KMS-11 (cell line): ENCODE measurements around the gene PHF14.

Experiments
- H2AFZ ChIP-seq: fragments of 200-600 bp; sonication (generic); 2 replicates; pipeline ENCODE4 v1.6.1; 2016; ENCODE audit warnings: antibody characterized with exemption, mixed run types, low read depth
- H3K27ac ChIP-seq: fragments of 200-600 bp; sonication (generic); 2 replicates; pipeline ENCODE4 v1.6.1; 2016; ENCODE audit warnings: mild to moderate bottlenecking, mixed run types
- H3K27me3 ChIP-seq: fragments of 200-600 bp; sonication (generic); 2 replicates; pipeline ENCODE4 v1.6.1; 2017; ENCODE audit warnings: mild to moderate bottlenecking, low read depth, mixed run types, moderate library complexity; ENCODE audit not compliant: insufficient read depth
- H3K36me3 ChIP-seq: fragments of 200-600 bp; sonication (generic); 2 replicates; pipeline ENCODE4 v1.6.1; 2017; ENCODE audit warnings: mild to moderate bottlenecking, mixed run types; ENCODE audit not compliant: insufficient read depth
- H3K4me1 ChIP-seq: fragments of 200-600 bp; sonication (generic); 2 replicates; pipeline ENCODE4 v1.6.1; 2016; ENCODE audit warnings: mild to moderate bottlenecking, low read depth, mixed run types; ENCODE audit not compliant: poor library complexity, severe bottlenecking
- H3K4me2 ChIP-seq: fragments of 200-600 bp; sonication (generic); 2 replicates; pipeline ENCODE4 v1.7.0; 2016; ENCODE audit warnings: mild to moderate bottlenecking, mixed run types
- H3K4me3 ChIP-seq: fragments of 200-600 bp; sonication (generic); IDR thresholded peaks from 2 replicates; pipeline ENCODE4 v1.6.1; 2017; ENCODE audit warnings: low read depth, low read length, mixed read lengths; ENCODE audit not compliant: insufficient read depth
- H3K79me2 ChIP-seq: fragments of 200-600 bp; sonication (generic); 2 replicates; pipeline ENCODE4 v1.6.1; 2016; ENCODE audit warnings: low read depth, mixed run types; ENCODE audit not compliant: insufficient read depth
- H3K9ac ChIP-seq: fragments of 200-600 bp; sonication (generic); 2 replicates; pipeline ENCODE4 v1.6.1; 2016; ENCODE audit warnings: mild to moderate bottlenecking, mixed run types
- H4K20me1 ChIP-seq: fragments of 200-600 bp; sonication (generic); 2 replicates; pipeline ENCODE4 v1.6.1; 2016; ENCODE audit warnings: mild to moderate bottlenecking, mixed run types; ENCODE audit not compliant: insufficient read depth
- TF ChIP-seq, protein P1 (sequence below): fragments of 200-600 bp; sonication (generic); conservative IDR thresholded peaks from 2 replicates; pipeline ENCODE4 v1.6.1; 2017; ENCODE audit warnings: low read depth, mild to moderate bottlenecking, antibody characterized with exemption, low read length, moderate library complexity, mixed read lengths

The PHF14 gene

GRCh38 chr7:11005202-11005601 is 31.5 kb downstream of the PHF14 start:
- H3K27me3 ChIP-seq = no peaks in the 10 kb centered on the region
- no peak overlapping the region for H2AFZ ChIP-seq
- no peak overlapping the region for H3K4me3 ChIP-seq
- H3K9ac ChIP-seq = no peak overlapping the region
- no peaks in the 10 kb centered on the region for H4K20me1 ChIP-seq
- no peak overlapping the region for H3K27ac ChIP-seq
- no peaks in the 10 kb centered on the region for H3K4me1 ChIP-seq
- peaks cover 4% of the 10 kb centered on the region; the same call in 1 of the 2 replicates for H3K79me2 ChIP-seq
- TF ChIP-seq, protein P1, sequence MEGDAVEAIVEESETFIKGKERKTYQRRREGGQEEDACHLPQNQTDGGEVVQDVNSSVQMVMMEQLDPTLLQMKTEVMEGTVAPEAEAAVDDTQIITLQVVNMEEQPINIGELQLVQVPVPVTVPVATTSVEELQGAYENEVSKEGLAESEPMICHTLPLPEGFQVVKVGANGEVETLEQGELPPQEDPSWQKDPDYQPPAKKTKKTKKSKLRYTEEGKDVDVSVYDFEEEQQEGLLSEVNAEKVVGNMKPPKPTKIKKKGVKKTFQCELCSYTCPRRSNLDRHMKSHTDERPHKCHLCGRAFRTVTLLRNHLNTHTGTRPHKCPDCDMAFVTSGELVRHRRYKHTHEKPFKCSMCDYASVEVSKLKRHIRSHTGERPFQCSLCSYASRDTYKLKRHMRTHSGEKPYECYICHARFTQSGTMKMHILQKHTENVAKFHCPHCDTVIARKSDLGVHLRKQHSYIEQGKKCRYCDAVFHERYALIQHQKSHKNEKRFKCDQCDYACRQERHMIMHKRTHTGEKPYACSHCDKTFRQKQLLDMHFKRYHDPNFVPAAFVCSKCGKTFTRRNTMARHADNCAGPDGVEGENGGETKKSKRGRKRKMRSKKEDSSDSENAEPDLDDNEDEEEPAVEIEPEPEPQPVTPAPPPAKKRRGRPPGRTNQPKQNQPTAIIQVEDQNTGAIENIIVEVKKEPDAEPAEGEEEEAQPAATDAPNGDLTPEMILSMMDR = no peak
- H3K36me3 ChIP-seq = no peaks in the 10 kb centered on the region; the same call in 1 of the 2 replicates
- no peak overlapping the region for H3K4me2 ChIP-seq

- Histone ChIP-seq H4K20me1 (no peaks in the 10 kb centered on the region), H2AFZ (no peak overlapping the region), H3K27ac (no peak overlapping the region), H3K4me2 (no peak overlapping the region), H3K9ac (no peak overlapping the region), H3K79me2 (peaks cover 4% of the 10 kb centered on the region; the same call in 1 of the 2 replicates), H3K4me3 (no peak overlapping the region), H3K36me3 (no peaks in the 10 kb centered on the region; the same call in 1 of the 2 replicates), H3K27me3 (no peaks in the 10 kb centered on the region), H3K4me1 (no peaks in the 10 kb centered on the region)
- TF ChIP-seq, protein P1 = no peak
Measured at GRCh38 chr7:11006291-11006690, 32.6 kb downstream of the PHF14 start.

DNA sequence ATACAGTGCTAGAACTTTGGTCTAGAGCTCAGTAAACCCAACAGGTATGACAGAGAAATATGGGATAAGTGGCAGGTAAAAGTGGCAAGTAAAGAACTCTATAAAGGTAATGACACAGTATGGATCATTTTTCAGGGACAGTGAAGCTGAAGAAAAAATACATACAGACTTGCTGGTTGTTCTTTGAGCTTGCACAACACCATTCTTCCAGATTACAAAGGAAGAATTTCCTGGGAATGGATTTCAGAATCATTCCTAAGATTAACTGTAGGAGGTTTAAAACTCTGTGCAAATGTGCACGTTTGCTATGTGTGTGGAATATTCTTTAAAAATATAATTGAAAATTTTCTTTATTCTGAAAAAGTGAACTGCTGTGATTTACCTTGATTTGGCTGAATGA is 36.0 kb downstream of the PHF14 start:
- no peak overlapping the region for H3K9ac ChIP-seq
- no peak overlapping the region for H2AFZ ChIP-seq
- H3K36me3 ChIP-seq = no peaks in the 10 kb centered on the region; the same call in 1 of the 2 replicates
- H3K4me1 ChIP-seq = no peaks in the 10 kb centered on the region
- H3K4me3 ChIP-seq = no peak overlapping the region
- H3K79me2 ChIP-seq = no peaks in the 10 kb centered on the region
- no peaks in the 10 kb centered on the region for H4K20me1 ChIP-seq
- TF ChIP-seq, protein P1 = no peak
- no peak overlapping the region for H3K27ac ChIP-seq
- no peaks in the 10 kb centered on the region for H3K27me3 ChIP-seq
- H3K4me2 ChIP-seq = no peak overlapping the region

DNA sequence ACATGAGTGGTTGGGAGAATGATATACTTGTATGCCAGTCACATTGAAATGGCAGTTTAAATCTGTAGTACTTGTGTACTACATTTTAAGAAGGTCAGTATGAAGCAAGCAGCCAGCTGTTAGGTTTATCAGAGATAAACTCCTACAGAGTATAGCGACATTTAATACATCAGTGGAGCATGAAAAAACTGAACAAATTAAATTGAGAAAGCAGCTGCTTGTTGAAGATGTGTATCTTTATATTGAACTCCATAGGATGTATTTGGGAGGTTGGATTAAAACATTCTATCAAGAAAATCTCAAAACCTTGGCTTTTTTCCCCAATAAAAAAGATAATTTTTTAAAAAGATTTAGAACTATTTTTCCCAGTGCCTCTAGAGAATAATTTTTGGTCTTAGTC is 47.8 kb downstream of the PHF14 start:
- TF ChIP-seq, protein P1 = no peak
- H3K9ac ChIP-seq = no peak overlapping the region
- no peak overlapping the region for H3K4me3 ChIP-seq
- H3K36me3 ChIP-seq = no peaks in the 10 kb centered on the region
- no peaks in the 10 kb centered on the region for H3K4me1 ChIP-seq
- H4K20me1 ChIP-seq = no peaks in the 10 kb centered on the region
- no peak overlapping the region for H3K27ac ChIP-seq
- no peak overlapping the region for H2AFZ ChIP-seq
- no peak overlapping the region for H3K4me2 ChIP-seq
- no peaks in the 10 kb centered on the region for H3K79me2 ChIP-seq
- no peaks in the 10 kb centered on the region for H3K27me3 ChIP-seq
